Liver (tissue), 9 donors: ENCODE measurements around the gene SATB2. TPM values are rescaled to one million over a fixed set of nuclear protein-coding genes. Genes with fewer than 3 reads are reported as not detected.

ENCODE experiments used
- DNase-seq: peaks from one replicate; pipeline ENCODE4 v3.0.0-alpha.2; 2017; ENCODE audit warnings: low spot score
- H3K27ac ChIP-seq, 2 donors: one replicate each; pipeline ENCODE4 v1.7.0; 2013; ENCODE audit warnings: inconsistent platforms in 2 of 2, low read length in 2 of 2, control low read depth in 1 of 2, low read depth in 1 of 2, mild to moderate bottlenecking in 1 of 2
- H3K27me3 ChIP-seq, 4 donors: one replicate each; pipeline versions ENCODE4 v1.6.1 to v1.7.0; 2013; ENCODE audit warnings: low read length in 3 of 4, inconsistent platforms in 1 of 4, mild to moderate bottlenecking in 1 of 4, moderate library complexity in 1 of 4; ENCODE audit not compliant: control insufficient read depth in 4 of 4, insufficient read depth in 4 of 4
- H3K36me3 ChIP-seq, 4 donors: one replicate each; pipeline versions ENCODE4 v1.6.1 to v1.7.0; 2013; ENCODE audit warnings: low read length in 3 of 4, mild to moderate bottlenecking in 3 of 4, low read depth in 1 of 4, moderate library complexity in 1 of 4; ENCODE audit not compliant: control insufficient read depth in 4 of 4, insufficient read depth in 3 of 4
- H3K4me1 ChIP-seq, 4 donors: one replicate each; pipeline versions ENCODE4 v1.6.1 to v1.7.0; 2013; ENCODE audit warnings: low read length in 3 of 4, mild to moderate bottlenecking in 3 of 4, moderate library complexity in 1 of 4; ENCODE audit not compliant: control insufficient read depth in 4 of 4, insufficient read depth in 4 of 4
- H3K4me3 ChIP-seq, 3 donors: one replicate each; pipeline versions ENCODE4 v1.6.1 to v1.7.0; 2013; ENCODE audit warnings: low read length in 3 of 3, control low read depth in 1 of 3, low read depth in 1 of 3, mild to moderate bottlenecking in 1 of 3
- H3K9ac ChIP-seq, 2 donors: one replicate each; pipeline ENCODE4 v1.7.0; 2013; ENCODE audit warnings: low read length in 2 of 2, mild to moderate bottlenecking in 2 of 2, moderate library complexity in 2 of 2, control low read depth in 1 of 2, low read depth in 1 of 2
- H3K9me3 ChIP-seq, 4 donors: one replicate each; pipeline versions ENCODE4 v1.6.1 to v1.7.0; 2013; ENCODE audit warnings: low read length in 3 of 4; ENCODE audit not compliant: control insufficient read depth in 4 of 4
- ATF3 ChIP-seq: IDR thresholded peaks from 2 replicates; pipeline ENCODE4 v1.6.1; 2016; ENCODE audit warnings: antibody characterized with exemption
- CTCF ChIP-seq: fragments of 150-350 bp; IDR thresholded peaks from 2 replicates; pipeline ENCODE4 v1.5.1; 2017; ENCODE audit warnings: improper control_type of control experiment, low read depth, low read length; ENCODE audit not compliant: missing input control
- EGR1 ChIP-seq, 2 donors: IDR thresholded peaks; 2 replicates each; pipeline ENCODE4 v1.6.1; 2016 to 2018; ENCODE audit warnings: antibody characterized with exemption in 2 of 2, low read depth in 2 of 2
- FOXA1 ChIP-seq: IDR thresholded peaks from 2 replicates; pipeline ENCODE4 v1.6.1; 2016; ENCODE audit warnings: antibody characterized with exemption
- FOXA2 ChIP-seq: IDR thresholded peaks from 2 replicates; pipeline ENCODE4 v1.6.1; 2016; ENCODE audit warnings: antibody characterized with exemption
- GABPA ChIP-seq, 2 donors: IDR thresholded peaks in 1 of 2; conservative IDR thresholded peaks in 1 of 2; 2 replicates each; pipeline ENCODE4 v1.6.1; 2016; ENCODE audit warnings: antibody characterized with exemption in 2 of 2, mild to moderate bottlenecking in 1 of 2, moderate library complexity in 1 of 2
- HNF4A ChIP-seq, 2 donors: conservative IDR thresholded peaks; 2 replicates each; pipeline ENCODE4 v1.6.1; 2016; ENCODE audit warnings: antibody characterized with exemption in 2 of 2, mild to moderate bottlenecking in 2 of 2
- HNF4G ChIP-seq: IDR thresholded peaks from 2 replicates; pipeline ENCODE4 v1.6.1; 2016; ENCODE audit warnings: antibody characterized with exemption
- JUND ChIP-seq, 2 donors: IDR thresholded peaks; 2 replicates each; pipeline ENCODE4 v1.6.1; 2016; ENCODE audit warnings: antibody characterized with exemption in 2 of 2
- NR2F2 ChIP-seq: IDR thresholded peaks from 2 replicates; pipeline ENCODE4 v1.6.1; 2016; ENCODE audit warnings: antibody characterized with exemption
- RAD21 ChIP-seq, 2 donors: IDR thresholded peaks; 2 replicates each; pipeline ENCODE4 v1.6.1; 2016; ENCODE audit warnings: antibody characterized with exemption in 2 of 2, mild to moderate bottlenecking in 2 of 2
- RXRA ChIP-seq, 2 donors: IDR thresholded peaks; 2 replicates each; pipeline ENCODE4 v1.6.1; 2017 to 2018; ENCODE audit warnings: antibody characterized with exemption in 2 of 2, mild to moderate bottlenecking in 1 of 2
- SP1 ChIP-seq: IDR thresholded peaks from 2 replicates; pipeline ENCODE4 v1.6.1; 2018; ENCODE audit warnings: antibody characterized with exemption, mild to moderate bottlenecking
- TAF1 ChIP-seq: conservative IDR thresholded peaks from 2 replicates; pipeline ENCODE4 v1.6.1; 2016; ENCODE audit warnings: antibody characterized with exemption, mild to moderate bottlenecking
- YY1 ChIP-seq: IDR thresholded peaks from 2 replicates; pipeline ENCODE4 v1.6.1; 2016; ENCODE audit warnings: antibody characterized with exemption, mild to moderate bottlenecking
- ZBTB33 ChIP-seq: IDR thresholded peaks from 2 replicates; pipeline ENCODE4 v1.6.1; 2016; ENCODE audit warnings: antibody characterized with exemption
- WGBS: extraction: QIAGEN DNeasy Blood & Tissue Kit; methylation state at CpG from one replicate; pipeline ENCODE4 v1.1.7; 2013; 5-methylcytosine and 5-hydroxymethylcytosine counted together
- polyA plus RNA-seq, 2 donors: library from polyadenylated mRNA; stranded (reverse) in 1 of 2; unstranded in 1 of 2; fragments of 200-250 nt in 1 of 2; fragments of >200 nt in 1 of 2; fragmentation: Nextera tagmentation in 1 of 2; extraction: Ambion mirVana in 1 of 2; gene quantifications; one replicate each; pipeline versions ENCODE4 v1.2.1 to v1.2.3, GENCODE V29; 2013 to 2015
- total RNA-seq, 2 donors: library from RNA; depleted of rRNA; stranded (reverse); fragments of >200 nt; gene quantifications; one replicate each; pipeline ENCODE4 v1.2.3, GENCODE V29; 2014
- TF ChIP-seq, protein P1 (sequence below): IDR thresholded peaks from 2 replicates; pipeline ENCODE4 v1.6.1; 2016; ENCODE audit warnings: antibody characterized with exemption
- donor health status: healthy.
- donor health status: healthy.
- donor health status: healthy.
- donor health status: healthy.
- donor health status: healthy.

Gene SATB2
- total and polyA plus RNA-seq, 4 donors: 0.19 to 2.3 (median 0.91) TPM

- no peak for TF ChIP-seq FOXA1
- TF ChIP-seq JUND (IDR thresholded peaks at IDR 0.05): no peak
- TF ChIP-seq RXRA (IDR thresholded peaks at IDR 0.05): no peak
- no peak for TF ChIP-seq CTCF
- TF ChIP-seq SP1: no peak
- no peak for TF ChIP-seq HNF4G
- TF ChIP-seq EGR1 (IDR thresholded peaks at IDR 0.05; ENCODE audit: low read depth in 2 of 2): no peak
- TF ChIP-seq RAD21 (IDR thresholded peaks at IDR 0.05): no peak
- TF ChIP-seq, protein P1, sequence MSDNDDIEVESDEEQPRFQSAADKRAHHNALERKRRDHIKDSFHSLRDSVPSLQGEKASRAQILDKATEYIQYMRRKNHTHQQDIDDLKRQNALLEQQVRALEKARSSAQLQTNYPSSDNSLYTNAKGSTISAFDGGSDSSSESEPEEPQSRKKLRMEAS: no peak
- TF ChIP-seq ZBTB33: no peak
- TF ChIP-seq YY1: no peak
- TF ChIP-seq NR2F2: no peak
- no peak overlapping the region for H3K4me3 ChIP-seq
- H3K4me1 ChIP-seq: no peaks in the 10 kb centered on the region
- H3K9ac ChIP-seq: no peak overlapping the region
- no peak for DNase-seq
- no peaks in the 10 kb centered on the region for H3K9me3 ChIP-seq
- H3K27me3 ChIP-seq: no peaks in the 10 kb centered on the region
- no peaks in the 10 kb centered on the region for H3K36me3 ChIP-seq
- no peak overlapping the region for H3K27ac ChIP-seq
Observed at GRCh38 chr2:199407421-199407820, 50.3 kb downstream of the SATB2 start.

DNA sequence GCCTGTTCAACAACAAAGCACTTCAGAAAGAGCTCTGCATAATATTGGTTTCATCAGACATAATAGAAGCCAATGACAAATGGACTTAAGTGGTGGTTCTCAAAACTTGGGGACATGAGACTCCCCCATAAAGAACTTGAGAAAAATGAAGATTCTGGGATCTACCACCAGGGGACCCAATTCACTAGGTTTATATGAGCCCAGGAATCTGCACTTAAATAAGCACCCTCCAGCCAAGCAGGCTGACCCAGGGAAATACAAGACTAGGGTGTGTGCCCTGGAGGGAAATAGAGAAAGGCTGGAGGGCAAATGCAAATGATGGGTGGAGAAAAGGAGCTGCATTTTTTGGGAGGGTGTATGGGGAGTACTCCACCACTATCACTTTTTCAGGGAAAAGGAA is 52.5 kb downstream of the SATB2 start:
- Histone ChIP-seq H3K27me3 (no peaks in the 10 kb centered on the region), H3K9me3 (no peaks in the 10 kb centered on the region), H3K4me3 (no peak overlapping the region), H3K9ac (no peak overlapping the region), H3K27ac (no peak overlapping the region), H3K4me1 (no peaks in the 10 kb centered on the region), H3K36me3 (no peaks in the 10 kb centered on the region)
- TF ChIP-seq RAD21 (IDR thresholded peaks at IDR 0.05) (peak; percentile 63 to 72), FOXA2 (no peak), NR2F2 (no peak), CTCF (peak; percentile 33)
- DNase-seq: no peak

DNA sequence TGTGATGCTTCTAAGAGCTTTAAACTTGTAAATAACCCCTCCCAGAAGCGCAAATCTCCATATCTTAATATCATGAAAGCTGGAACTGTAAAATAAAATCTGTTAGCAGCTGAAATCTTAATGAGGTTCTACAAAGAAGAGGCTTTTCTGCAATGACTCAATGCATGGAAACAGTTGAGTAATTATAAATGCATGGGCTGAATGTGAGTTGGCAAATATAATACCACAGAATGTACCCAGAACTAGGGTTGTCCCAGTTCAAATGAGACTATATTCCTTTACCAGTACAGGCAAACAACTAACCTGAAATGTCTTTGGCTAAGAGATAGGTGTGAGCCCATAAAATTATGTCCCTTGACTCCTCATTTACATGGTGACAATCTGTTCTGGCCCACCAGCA is 52.9 kb downstream of the SATB2 start:
- Histone ChIP-seq H3K9ac (no peak overlapping the region), H3K9me3 (no peaks in the 10 kb centered on the region), H3K27me3 (no peaks in the 10 kb centered on the region), H3K4me1 (no peaks in the 10 kb centered on the region), H3K27ac (no peak overlapping the region), H3K36me3 (no peaks in the 10 kb centered on the region), H3K4me3 (no peak overlapping the region)
- DNase-seq: no peak
- 98% methylated on average over 1 of the region's 1 CpG for WGBS
- no peak for TF ChIP-seq FOXA2
- no peak for TF ChIP-seq EGR1 (IDR thresholded peaks at IDR 0.05; ENCODE audit: low read depth in 2 of 2)
- no peak for TF ChIP-seq ATF3
- TF ChIP-seq YY1: no peak
- no peak for TF ChIP-seq CTCF
- no peak for TF ChIP-seq FOXA1
- TF ChIP-seq GABPA (IDR thresholded peaks at IDR 0.05 in 1 of 2, conservative IDR thresholded peaks at IDR 0.05 in 1 of 2): no peak
- no peak for TF ChIP-seq HNF4A (conservative IDR thresholded peaks at IDR 0.05)
- TF ChIP-seq ZBTB33: no peak
- TF ChIP-seq TAF1: no peak
